M059J (cell line): ENCODE data around the gene NOL11. TPM values are rescaled to one million over a fixed set of nuclear protein-coding genes. Genes with fewer than 3 reads are reported as not detected.
"Not testable (repeated sequence)": the region's sequence is repeated elsewhere in the genome, so short reads cannot be mapped to it uniquely, and the experiment has no call there.

ENCODE experiments used
- DNase-seq: peaks from one replicate; pipeline ENCODE4 v3.0.0-alpha.2; 2012; ENCODE audit warnings: low read depth
- total RNA-seq: library from RNA; depleted of rRNA; stranded (reverse); fragments of >200 nt; shearing (Covaris generic); gene quantifications from 2 replicates; pipeline ENCODE4 v1.2.3, GENCODE V29; 2014; rRNA removed

NOL11 gene
- total RNA-seq, 1 experiment from 2014 or later: 51.4 TPM

GRCh38 chr17:67754001-67754400, 36.3 kb downstream of the NOL11 start:
- no peak for DNase-seq

GRCh38 chr17:67754686-67755085, 37.0 kb downstream of the NOL11 start:
- not testable (repeated sequence) for DNase-seq

- DNase-seq: not testable (repeated sequence)
These were observed 39.0 kb downstream of the NOL11 start for GRCh38 chr17:67756766-67757165.

DNA sequence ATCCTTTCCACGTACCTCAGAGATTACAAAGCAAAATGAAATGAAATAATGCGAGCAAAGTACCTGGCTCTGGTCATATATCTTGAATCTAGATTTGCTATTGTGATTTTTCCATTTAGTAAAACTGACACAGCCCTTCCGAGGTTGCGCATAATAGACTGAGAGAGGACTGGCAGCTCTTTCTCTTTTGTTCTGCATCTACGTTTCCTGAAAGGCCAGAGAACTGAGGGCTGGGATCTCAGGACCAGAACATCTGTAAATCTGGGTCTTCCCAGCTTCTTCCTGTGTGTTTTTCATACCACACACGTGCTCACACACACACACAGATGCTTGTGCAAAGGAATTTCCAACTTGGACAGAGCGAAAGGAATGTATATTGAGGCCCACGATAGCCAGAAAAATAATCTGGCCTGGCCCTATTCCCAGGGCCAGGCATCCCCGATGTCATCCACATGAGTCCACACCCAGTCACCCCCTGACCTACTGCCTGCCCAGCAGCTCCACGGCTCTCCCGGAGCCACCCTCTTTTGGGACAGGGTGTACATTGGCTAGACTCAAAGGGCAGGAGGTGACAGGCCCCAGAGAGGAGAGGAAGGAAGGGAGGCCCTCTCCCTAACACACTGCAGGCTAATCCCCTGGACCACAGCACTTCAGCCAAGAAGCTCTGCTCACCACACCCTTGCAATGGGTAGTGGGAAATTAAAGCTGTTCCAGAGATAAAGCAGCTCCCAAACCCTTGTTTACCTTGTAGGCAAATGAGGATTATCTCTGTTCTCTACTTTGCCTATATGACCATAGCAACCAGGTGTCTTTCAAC, 41.8 kb downstream of the NOL11 start:
- no peak for DNase-seq

- no peak for DNase-seq
These were observed 47.9 kb downstream of the NOL11 start for GRCh38 chr17:67765623-67766022.

DNA sequence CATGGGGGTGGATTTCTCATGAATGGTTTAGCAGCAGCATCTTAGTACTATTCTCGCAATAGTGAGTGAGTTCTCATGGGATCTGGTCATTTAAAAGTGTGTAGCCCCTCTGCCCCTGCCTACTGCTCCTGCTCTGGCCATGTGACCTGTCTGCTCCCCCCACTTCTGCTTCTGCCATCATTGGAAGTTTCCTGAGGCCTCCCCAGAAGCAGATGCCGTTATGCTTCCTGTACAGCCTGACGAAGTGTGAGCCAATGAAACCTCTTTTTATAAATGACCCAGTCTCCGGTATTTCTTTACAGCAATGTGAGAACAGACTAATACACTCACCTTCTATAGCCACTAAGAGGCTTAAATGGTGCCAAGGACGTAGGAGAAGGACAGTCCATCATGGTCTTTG, 51.5 kb downstream of the NOL11 start:
- no peak for DNase-seq

DNA sequence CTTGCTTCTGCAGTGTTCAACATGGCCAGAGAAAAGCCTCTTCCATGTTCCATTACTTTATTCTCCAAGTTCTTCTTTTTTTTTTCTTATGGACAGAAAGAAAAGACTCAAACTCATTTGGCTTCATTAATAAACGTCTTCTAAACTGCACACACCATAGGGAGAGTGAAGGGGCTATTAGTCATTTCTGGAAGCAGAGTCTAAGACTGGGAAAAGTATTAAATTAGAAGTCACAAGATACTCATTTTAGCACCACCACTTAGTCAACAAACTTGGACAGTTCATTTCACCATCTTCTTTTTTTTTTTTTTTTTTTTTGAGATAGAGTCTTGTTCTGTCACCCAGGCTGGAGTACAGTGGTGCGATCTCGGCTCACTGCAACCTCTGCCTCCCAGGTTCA, 52.8 kb downstream of the NOL11 start:
- DNase-seq: no peak

- DNase-seq: no peak
These were observed 54.9 kb downstream of the NOL11 start for GRCh38 chr17:67772679-67773078.

DNA sequence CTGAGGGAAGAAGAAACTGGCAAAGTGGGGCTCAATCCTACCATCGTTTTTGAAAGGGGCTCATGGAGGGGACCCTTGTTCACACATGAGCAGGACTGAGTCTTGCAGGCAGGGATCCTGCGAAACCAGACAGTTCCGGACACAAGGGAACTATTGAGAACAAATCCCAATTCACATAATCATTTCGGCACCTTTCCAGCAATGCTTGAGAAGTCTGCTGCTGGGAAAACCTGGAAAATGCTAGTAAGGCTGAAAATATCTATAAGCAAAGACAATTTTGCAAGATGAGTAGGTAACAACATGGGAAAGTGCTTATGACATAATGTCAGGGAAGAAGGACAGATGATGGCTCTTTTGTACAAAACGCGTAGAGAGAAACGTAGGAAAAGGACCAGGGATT, 55.5 kb downstream of the NOL11 start:
- no peak for DNase-seq

DNA sequence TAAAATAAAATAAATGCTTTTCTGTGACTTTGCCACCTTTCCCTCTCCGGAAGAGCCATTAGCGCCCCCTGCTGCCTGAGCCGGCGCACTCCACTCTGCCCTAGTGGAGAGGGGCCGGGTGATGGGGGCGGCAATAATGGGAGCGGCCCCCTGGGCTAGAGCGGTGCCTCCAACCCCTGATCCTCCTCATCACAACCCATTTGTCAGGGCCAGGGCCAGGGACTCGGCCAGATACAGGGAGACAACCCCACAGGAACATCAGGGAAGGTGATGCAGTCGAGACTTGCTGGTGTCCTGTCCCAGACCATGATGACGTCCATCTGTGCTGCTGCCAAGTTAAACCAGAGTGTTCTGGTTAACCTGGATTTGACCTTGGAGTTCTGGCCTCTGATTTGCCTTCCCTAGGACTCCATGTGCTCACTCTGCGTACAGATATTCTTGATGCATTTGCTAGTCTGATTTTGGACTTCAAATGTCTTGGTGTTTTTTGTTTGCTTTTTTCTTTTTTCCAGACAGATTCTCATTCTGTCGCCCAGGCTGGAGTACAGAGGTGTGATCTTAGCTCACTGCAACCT, 61.4 kb downstream of the NOL11 start:
- peak; percentile 55 for DNase-seq

- no peak for DNase-seq
These were observed 66.8 kb downstream of the NOL11 start for GRCh38 chr17:67784364-67785121.

DNA sequence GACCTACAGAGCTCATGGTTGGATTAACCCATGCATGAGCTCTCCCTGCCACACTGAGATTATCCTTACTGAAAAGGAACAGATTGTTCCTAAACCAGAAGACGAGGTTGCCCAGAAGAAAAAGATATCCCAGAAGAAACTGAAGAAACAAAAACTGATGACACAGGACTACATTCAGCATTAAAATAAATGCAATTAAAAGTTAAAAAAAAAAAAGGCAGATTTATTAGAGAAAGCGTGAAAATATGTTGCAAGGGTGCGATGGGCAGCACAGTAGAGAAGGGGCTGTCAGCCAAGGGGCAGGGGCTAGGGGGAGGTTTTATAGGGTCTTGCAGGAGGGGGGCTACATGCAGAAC, 67.4 kb downstream of the NOL11 start:
- no peak for DNase-seq

- DNase-seq: no peak
These were observed 67.8 kb downstream of the NOL11 start for GRCh38 chr17:67785504-67785903.

Other genes starting within 250 kb of the NOL11 start
- gene BPTF, start 107.6 kb downstream of the NOL11 start, total RNA-seq: 10.4 and 24.2 TPM in 2 replicates